Measurements from ENCODE around the gene SLX9. TPM values are rescaled to one million over a fixed set of nuclear protein-coding genes. Genes with fewer than 3 reads are reported as not detected.

The SLX9 gene
- total RNA-seq, 1 donor from 2014 or later = 17.8 TPM

DNA sequence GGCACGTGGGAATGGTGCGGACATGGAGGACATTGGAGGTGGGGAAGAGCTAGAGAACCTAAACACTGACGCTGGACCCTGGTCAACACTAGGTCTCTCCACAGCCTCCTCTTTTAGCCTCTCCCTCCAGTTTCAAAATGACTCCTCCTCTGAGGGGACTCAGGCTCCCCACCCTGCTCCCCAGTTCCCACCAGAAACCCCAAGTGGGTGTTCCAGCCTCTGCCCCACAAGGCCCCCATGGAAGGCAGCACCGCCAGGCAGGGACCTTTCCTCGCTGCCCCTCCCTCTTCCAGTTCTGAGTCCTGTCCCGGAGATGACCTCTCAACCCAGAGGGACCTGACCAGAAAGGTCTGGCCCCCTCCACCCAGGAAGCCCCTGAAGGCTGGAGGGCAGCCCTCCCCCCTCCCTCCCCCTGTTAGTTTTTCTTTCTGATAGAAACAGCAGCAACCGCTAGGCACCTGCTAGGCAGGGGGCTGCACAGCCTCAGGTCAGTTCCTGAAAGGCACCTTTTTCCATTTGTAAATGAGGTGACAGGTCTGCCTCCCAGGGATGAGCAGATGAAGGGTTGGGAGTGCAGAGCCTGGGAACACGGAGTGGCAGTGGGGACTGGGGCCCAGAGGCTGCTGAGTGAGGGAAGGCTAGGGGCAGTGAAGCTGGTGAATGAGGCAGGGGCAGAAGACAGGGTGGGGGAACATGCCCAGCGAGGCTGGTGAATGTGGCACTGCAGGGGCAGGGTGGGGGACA lies 9.9 kb upstream of the SLX9 start:
- no peak for DNase-seq (ENCODE audit: low read depth in 2 of 2)

GRCh38 chr21:44930543-44930981 lies 9.3 kb upstream of the SLX9 start:
- DNase-seq (ENCODE audit: low read depth in 2 of 2) = no peak

DNA sequence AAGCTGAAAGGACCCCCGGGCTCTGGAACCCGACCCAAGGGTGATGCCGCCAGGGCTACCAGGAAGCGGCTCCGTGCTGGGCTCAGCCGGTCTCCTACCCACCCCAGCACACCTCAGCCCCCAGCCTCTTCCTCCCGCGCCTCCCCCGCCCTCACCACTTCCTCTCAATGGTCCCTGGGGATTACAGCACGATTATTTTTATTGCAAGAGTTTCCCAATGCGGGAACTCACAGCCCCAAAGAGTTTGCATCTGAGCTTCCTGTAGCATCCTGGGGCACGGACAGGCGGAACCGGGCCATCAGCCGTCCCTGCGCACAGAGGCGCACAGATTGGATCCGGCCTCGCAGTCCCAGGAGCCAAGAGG lies 8.7 kb upstream of the SLX9 start:
- no peak for DNase-seq (ENCODE audit: low read depth in 2 of 2)

GRCh38 chr21:44931501-44932407 lies 8.1 kb upstream of the SLX9 start:
- DNase-seq (ENCODE audit: low read depth in 2 of 2) = no peak

DNA sequence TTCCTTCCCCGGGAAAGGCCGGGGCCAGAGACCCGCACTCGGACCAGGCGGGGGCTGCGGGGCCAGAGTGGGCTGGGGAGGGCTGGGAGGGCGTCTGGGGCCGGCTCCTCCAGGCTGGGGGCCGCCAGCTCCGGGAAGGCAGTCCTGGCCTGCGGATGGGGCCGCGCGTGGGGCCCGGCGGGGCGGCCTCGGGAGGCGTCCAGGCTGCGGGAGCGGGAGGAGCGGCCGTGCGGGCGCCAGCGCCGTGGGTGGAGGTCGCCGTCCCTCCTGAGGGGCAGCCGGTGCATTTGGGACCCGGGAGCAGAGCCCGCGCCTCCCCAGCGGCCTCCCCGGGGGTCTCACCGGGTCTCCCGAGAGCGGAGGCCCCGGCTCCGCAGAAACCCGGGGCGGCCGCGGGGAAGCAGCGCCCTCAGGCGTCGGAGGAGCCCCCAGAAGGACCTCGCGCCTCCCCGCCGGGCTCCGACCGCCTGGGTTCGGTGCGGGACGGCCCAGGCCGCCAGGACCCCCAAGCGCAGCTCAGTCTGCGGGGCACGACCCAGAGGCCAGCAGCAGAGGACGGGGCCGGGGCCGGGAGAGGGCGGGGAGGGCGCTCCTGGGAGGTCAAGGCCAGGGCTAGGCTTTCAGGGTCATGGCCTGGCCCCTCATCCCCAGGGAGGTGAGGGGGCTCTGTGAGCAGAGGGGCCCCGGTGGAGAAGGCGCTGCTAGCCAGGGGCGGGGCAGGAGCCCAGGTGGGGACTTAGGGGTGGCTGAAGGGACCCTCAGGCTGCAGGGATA lies 7.2 kb upstream of the SLX9 start:
- DNase-seq (ENCODE audit: low read depth in 2 of 2) = peak in 1 of 2 donors; percentile 35

DNA sequence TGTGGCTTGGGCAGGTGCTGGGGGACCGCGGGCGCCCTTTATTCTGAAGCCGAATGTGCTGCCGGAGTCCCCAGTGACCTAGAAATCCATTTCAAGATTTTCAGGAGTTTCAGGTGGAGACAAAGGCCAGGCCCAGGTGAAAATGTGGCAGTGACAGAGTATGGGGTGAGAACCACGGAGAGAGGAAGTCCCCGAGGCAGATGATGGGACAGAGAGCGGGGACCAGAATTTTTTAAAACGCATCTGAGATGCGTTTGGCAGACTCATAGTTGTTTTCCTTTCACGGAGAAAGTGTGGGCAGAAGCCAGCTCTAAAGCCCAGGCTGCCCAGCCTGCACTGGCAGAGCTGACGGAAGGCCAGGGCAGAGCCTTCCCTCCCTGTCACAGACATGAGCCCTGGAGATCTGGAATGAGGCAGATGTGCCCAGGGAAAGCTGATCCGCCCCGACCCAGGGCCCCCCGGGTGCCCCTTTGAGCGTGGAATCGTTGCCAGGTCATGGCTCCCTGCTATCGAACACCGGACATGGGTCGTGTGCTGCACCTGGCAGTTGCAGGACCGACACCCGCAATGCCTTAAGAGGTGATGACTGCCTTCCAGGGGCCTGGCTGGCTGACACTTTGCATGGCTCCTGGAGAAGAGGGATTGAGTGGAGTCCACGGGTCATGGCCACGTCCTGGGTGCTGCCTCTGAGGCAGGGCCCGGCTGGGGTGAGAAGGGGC lies 6.5 kb upstream of the SLX9 start:
- no peak for DNase-seq (ENCODE audit: low read depth in 2 of 2)

GRCh38 chr21:44933918-44934260 lies 5.9 kb upstream of the SLX9 start:
- DNase-seq (ENCODE audit: low read depth in 2 of 2) = no peak

GRCh38 chr21:44934276-44934675 lies 5.6 kb upstream of the SLX9 start:
- no peak for DNase-seq (ENCODE audit: low read depth in 2 of 2)

- no peak for DNase-seq (ENCODE audit: low read depth in 2 of 2)
Measured at GRCh38 chr21:44934797-44935532, 4.9 kb upstream of the SLX9 start.

- no peak for DNase-seq (ENCODE audit: low read depth in 2 of 2)
Measured at GRCh38 chr21:44935533-44935927, 4.3 kb upstream of the SLX9 start.

DNA sequence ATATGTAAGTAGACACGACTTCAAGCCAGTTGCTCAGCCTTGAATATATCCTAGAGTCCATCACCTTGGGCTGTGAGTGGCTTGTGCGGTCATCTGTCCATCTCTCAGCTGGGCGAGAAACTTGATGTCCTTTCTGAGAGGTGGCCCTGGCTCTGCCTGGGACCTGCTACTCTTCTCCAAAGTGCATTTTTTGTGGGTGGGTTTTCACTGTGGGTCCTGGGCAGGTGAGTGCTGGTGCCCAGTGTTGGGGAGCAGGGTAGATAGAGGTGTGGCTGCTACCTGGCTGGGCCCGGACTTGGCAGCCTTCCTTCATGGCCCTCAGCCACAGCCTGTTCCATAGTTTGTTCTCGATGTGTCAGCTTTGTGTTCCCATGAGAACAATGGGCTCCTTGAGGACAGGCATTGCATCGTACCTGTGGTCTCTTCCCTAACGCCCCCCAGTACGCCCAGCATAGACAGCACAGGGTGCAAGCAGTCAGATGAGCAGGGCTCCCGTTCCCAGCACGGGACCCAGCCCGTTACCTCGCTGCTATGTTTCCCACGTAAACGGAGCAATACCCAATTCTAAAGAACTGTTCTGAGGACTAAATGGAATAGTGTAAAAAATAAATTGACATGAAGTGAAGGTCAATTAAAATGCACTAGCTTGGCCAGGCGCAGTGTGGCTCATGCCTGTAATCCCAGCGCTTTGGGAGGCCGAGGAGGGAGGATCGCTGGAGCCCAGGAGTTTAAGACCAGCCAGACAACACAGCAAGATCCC lies 877 bp upstream of the SLX9 start:
- DNase-seq (ENCODE audit: low read depth in 2 of 2) = no peak

GRCh38 chr21:44940116-44940631 lies 345 bp downstream of the SLX9 start:
- peak in 1 of 2 donors; percentile 33 for DNase-seq (ENCODE audit: low read depth in 2 of 2)

DNA sequence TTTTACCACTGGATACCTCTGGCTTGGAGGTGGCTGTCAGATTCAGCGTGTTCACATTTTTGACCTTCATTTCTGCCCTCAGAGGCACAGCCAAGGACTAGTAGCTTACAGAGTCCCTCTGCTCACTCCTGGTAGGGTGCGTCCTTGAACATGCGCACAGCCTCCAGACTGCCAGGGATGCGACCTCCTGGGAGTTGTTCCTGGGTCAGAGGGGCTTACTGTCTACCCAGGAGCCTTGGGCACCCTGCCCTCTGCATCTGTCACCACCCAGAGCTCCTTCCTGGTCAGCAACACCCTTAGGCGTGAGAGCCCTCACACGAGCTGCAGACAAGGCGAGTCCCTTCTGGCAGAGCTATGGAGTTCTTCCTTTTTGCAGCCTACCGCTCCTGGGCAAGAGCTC lies 1.7 kb downstream of the SLX9 start:
- DNase-seq (ENCODE audit: low read depth in 2 of 2) = no peak

DNA sequence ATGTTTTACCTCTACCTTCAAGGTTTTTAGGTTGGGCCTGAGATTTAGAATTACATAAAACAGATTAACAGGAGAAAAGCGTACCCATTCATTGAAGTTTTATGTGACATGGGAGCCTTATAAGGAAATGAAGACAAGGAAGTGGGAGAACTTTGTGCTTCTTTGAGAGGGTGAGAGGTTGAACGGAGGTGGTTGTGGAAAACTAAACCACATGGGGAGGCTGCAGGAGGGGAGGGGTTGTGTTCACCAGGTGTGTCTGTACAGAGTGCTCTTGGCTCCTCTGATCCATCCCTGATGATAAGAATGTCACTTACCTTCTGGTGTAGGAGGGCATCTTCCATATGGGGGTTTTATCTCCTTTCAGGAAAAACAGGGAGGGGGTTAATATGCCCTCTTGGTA lies 2.7 kb downstream of the SLX9 start:
- no peak for DNase-seq (ENCODE audit: low read depth in 2 of 2)

GRCh38 chr21:44943005-44943685 lies 3.3 kb downstream of the SLX9 start:
- DNase-seq (ENCODE audit: low read depth in 2 of 2) = no peak

- DNase-seq (ENCODE audit: low read depth in 2 of 2) = no peak
Measured at GRCh38 chr21:44943686-44944550, 4.1 kb downstream of the SLX9 start.

DNA sequence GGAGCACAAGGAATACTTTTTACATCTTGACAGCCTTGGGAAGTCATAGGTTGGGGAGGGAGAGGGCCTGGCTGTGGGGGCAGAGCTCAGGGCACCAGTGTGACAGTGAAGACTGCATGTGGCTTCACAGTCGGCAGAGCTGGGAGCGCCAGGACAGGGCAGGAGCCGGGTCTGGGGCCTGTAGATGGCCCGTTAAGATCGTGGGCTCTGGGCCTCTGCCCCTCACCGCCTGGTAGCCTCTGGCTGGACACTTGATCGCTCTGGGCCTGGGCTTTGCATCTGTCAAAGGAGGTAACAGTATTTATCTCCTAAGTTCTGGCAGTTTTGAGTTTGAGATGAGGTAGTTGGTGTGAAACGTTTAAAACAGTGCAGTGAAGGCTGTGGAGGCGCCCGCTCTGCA lies 4.8 kb downstream of the SLX9 start:
- no peak for DNase-seq (ENCODE audit: low read depth in 2 of 2)

All from dermis microvascular lymphatic vessel endothelial cell (primary cell).